Endometrium (tissue), 2 donors: ENCODE data around the gene STAT4.

Experiments used
- FAIRE-seq: peaks from 2 replicates; lab custom pipeline; 2012; peaks lifted over from hg19 to GRCh38; lab: Jason Lieb, UNC
- donor health status: control.
- donor health status: control.

STAT4 gene

GRCh38 chr2:190994148-190994547, 156.6 kb downstream of the STAT4 start:
- no peak for FAIRE-seq

- FAIRE-seq, result no peak
Measured at GRCh38 chr2:190993292-190993643, 157.5 kb downstream of the STAT4 start.

GRCh38 chr2:190990132-190990531, 160.7 kb downstream of the STAT4 start:
- FAIRE-seq, result no peak

GRCh38 chr2:190988910-190989309, 161.9 kb downstream of the STAT4 start:
- no peak for FAIRE-seq

GRCh38 chr2:190987938-190988337, 162.9 kb downstream of the STAT4 start:
- no peak for FAIRE-seq

- no peak for FAIRE-seq
Measured at GRCh38 chr2:190987116-190987515, 163.7 kb downstream of the STAT4 start.

GRCh38 chr2:190986221-190986953, 164.4 kb downstream of the STAT4 start:
- no peak for FAIRE-seq

GRCh38 chr2:190984595-190984994, 166.2 kb downstream of the STAT4 start:
- FAIRE-seq, result no peak

- FAIRE-seq, result no peak
Measured at GRCh38 chr2:190982262-190983034, 168.3 kb downstream of the STAT4 start.

GRCh38 chr2:190981733-190982132, 169.1 kb downstream of the STAT4 start:
- FAIRE-seq, result no peak

GRCh38 chr2:190981333-190981732, 169.5 kb downstream of the STAT4 start:
- FAIRE-seq, result no peak

GRCh38 chr2:190980630-190981209, 170.1 kb downstream of the STAT4 start:
- no peak for FAIRE-seq

GRCh38 chr2:190979906-190980629, 170.7 kb downstream of the STAT4 start:
- FAIRE-seq, result no peak
